NCI-H345 treated with DMSO at 0.1 percent for 48 hours (cell line): Measurements from ENCODE around the gene PSMB3.
"Not testable (repeated sequence)": the region's sequence is repeated elsewhere in the genome, so short reads cannot be mapped to it uniquely, and the experiment has no call there.

Experiments used
- DNase-seq: peaks from one replicate; lab custom pipeline; 2025; ENCODE audit not compliant: unreplicated experiment; lab: John Stamatoyannopoulos, UW

The PSMB3 gene

DNA sequence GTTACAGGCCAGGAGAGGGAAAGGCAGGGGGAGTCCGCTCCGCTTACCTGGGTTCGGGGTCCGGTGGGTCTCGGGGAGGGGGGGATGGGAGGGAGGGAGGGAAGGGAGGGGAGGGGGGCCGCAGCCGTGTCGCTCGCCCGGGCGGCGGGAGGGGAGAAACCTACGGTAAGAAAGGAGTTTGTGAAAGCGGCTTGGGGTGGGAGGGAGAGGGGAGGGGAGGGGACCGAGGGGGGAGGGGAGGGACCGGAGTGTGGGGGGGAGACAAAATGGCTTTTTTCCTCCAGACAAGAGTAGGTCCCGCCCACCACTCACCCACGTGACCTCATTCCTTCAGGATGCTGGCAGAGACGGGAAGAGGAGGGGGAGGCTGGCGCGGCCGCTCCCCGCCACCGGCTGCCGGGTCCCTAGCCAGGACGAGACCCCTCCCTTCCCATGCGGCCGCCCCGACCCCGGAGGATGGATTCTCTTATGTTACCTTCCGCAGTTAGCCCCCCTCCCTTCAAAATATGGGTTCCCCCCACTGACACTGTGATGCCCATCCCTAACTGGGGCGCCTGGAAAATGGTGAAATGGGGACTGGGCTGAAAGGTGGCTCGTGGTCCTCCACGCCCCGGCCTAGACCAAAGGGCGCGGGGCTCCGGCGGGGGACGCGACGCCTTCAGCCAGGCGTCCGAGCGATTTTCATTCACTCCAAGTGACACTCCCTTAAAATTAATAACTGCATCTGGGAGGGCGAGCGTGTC, 4.2 kb upstream of the PSMB3 start, which contains the start of gene PCGF2:
Gene PCGF2, minus strand, starts transcription at position 188 of the 743 bp plus-strand sequence. CDS start 7,934 bp downstream, outside the sequence.
- DNase-seq: peak; percentile 87

- DNase-seq: no peak
Observed at GRCh38 chr17:38748892-38749222, 3.7 kb upstream of the PSMB3 start.

DNA sequence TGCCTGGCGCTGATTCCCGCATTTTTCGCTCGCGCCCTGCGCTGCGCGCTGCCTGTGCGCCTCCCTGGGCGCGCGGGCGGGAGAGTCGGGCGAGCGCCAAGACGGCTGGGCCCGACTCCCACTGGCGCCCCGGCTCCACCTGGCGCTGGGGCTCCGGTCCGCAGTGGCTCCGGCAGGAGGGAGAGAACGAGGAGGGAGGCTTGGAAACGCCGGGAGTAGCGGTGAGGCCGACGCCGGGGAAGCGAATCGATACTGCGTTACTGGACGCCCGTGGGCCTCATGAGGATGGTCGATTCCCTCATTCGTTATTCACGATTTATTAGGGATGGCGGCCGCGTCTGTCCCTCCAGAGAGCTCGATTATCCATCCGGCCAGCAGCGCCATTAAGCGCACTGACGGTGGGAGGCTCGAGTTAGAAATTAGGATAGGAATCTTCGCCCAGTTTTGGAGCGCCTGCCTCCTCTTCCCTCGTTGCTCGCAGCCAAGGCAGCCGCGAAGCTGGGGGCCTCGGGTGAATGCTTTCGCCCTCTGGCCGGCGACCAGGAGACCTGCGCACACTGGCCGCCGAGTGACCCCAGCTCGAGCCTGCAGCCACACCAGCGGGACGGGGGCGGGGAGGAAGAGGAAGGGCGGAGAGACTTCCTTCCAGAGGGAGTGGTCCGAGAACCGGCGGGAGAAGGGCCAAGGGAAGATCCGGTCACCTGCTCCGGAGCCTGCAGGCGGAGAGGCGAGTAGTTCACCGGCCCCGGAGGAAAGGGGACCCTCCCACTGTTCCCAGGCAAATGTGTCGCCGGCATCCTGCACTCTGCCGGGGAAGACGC, 3.1 kb upstream of the PSMB3 start:
- DNase-seq: peak; percentile 54

GRCh38 chr17:38750044-38750311, 2.6 kb upstream of the PSMB3 start:
- no peak for DNase-seq

DNA sequence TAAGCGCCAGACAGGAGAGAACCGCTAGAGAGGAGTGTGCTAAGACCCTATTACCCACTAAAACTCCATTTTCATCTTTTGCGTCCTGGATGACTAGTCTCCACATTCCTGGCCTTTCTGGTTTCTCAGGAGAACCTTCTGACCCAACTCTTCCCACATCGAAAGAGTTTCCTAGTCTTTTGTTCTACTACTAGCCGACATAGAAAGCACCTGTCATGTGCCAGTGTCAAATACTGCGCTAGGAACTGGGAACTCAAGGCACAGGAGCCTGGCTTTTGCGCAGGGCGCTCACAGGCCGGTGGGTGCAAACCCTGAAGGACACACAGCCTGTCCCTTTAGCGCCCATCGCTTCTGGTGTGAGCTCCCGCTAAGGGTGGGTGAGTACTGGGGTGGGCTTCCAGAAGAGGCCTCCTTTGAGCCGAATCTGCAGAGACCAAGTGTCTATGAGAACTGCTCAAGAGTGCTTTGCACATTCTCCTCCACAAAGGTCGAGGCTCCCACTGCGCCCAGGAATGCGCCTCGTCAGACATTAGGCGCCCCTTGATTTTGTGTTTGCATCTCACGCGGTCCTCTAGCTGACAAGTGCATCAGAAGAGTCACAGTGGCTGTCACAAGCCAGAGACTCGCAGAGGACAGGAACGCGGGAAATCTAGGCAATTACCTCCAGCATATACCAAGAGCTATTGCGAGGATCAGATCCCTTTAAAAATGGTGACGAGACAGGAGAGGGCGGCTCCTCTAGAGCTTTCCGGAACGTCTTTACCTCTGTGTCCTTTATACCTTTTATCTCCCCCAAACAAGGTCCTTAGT, 2.0 kb upstream of the PSMB3 start:
- DNase-seq: peak; percentile 67

- DNase-seq: peak; percentile 64
Observed at GRCh38 chr17:38751144-38751807, 1.3 kb upstream of the PSMB3 start.

DNA sequence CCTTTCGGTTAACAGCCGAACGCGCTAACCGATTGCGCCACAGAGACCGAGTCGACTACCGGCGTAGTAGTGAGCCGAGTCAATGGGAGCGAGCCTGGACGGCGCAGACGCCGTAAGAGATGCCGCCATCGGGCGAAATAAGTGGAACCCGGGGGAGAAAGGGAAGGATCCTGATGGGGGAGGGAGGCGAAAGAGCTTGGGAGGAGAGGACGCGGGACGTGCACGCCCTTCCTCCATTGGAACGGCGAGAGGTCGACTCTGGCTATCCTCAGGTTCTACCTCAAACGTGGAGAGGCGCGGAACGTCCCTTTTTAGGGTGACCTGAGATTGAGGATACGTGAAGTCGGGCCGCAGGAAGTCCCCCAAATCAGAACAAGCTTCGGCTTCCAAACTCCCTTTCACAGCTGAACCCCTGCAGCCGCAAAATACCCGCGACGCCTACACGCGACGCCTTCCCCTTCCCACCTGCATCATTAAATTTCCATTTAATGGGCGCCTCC, 683 bp upstream of the PSMB3 start:
- peak; percentile 64 for DNase-seq

- no peak for DNase-seq
Observed at GRCh38 chr17:38753071-38753506, 548 bp downstream of the PSMB3 start.

DNA sequence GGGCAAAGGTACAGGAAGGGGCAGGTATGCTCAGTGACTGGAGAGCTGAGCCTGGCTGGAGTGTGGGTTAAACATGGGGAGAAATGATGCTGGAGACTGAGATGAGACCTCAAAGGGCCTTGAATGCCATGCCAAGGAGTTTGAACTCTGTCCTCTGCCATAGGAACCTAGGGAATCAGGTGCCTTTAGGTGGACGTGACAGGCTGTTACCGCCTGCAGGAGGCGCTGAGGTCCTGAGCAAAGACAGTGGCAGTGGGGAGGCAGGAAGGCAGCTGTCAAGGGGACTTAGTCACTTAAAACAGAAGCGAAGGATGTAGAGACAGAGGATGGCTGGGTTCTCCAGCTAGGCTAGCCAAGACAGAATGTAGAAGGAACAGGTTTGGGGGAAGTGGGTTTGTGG, 9.1 kb downstream of the PSMB3 start:
- no peak for DNase-seq

GRCh38 chr17:38762231-38762630, 9.7 kb downstream of the PSMB3 start:
- no peak for DNase-seq

DNA sequence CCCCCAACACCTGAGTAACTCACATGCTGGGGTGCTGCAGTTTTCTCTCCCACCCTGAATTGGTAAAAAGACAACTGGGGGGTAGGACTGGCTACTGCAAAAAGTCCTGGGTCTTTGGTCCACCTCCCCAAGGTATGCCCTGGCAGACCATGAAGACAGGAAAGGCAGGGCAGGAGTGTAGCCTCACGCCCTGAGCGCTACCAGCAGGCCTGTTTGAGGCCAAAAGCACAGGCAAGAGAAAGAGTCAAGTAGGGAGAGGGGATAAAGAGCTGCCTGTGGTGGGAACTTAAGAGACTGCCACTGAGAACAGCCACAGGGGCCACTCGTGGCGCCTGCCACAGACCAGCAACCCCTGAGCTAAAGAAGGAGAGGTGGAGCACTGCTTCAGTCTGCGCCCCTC, 13.8 kb downstream of the PSMB3 start:
- DNase-seq: no peak

- DNase-seq: no peak
Observed at GRCh38 chr17:38768417-38768816, 15.9 kb downstream of the PSMB3 start.

GRCh38 chr17:38773258-38773657, 20.7 kb downstream of the PSMB3 start:
- no peak for DNase-seq

DNA sequence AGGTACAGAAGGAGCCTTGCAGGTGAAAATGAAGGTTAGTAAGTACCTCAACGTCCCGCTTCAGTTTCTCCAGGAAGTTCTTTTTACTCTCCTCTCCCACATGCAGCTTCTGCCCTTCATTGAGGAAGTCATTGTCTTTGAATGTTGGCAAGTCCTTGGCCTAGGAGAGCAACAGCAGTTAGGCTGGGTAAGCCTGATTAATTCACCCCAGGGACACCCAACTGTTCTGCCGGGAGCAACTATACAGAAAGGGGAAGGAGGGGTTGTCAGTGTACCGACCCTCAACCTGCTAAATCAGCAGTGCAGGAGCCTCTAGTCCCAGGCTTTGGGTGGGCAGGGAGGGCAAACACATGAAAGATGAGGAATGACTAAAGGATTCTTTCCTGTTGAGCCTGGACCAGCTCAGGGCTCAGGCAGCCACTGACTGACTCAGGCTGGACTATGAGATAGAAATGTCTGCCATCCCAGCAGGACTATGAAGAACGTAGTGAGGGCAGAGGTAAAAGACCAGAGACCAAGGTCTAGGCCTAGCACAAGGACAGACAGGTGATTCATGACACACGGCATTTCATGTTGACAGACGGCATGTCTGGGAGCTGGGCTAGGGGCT, 25.2 kb downstream of the PSMB3 start:
- no peak for DNase-seq

DNA sequence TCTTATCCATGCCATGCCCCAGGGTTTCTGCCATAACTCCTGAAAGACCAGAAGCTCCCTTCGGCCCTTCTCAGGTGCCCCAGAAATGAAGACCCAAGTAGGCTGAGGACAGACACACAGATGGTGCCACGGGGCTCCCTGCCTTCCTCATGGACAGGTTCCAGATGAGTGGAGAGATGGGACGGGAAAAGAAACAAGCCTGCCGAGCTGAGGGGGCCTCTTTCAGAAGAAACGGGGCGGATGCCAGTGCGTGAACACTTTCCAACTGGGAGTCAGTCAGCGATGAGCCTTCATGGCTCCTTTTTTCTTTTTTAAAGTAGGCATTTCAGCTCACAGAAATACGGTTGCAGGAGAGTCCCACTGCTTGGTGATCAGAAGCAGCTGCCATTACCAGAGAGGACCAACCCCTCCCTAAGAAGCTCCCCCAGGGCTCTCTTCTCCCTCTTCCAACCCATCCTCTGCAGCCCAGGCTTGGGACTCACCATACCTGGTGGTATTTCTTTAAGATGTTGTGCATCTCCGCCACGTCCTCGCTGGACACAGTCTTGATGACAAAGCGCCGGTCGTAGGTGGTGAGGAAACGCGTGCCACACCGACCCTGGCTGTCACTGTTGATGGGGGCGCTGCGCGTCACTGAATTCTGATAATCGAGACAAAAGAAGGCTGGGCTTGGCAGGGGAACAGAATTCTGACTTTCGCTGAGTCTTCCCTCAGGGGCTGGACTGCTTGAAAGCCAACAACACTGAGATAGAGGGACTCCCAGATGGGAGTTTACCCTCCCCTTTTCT, 27.6 kb downstream of the PSMB3 start:
- DNase-seq: no peak

DNA sequence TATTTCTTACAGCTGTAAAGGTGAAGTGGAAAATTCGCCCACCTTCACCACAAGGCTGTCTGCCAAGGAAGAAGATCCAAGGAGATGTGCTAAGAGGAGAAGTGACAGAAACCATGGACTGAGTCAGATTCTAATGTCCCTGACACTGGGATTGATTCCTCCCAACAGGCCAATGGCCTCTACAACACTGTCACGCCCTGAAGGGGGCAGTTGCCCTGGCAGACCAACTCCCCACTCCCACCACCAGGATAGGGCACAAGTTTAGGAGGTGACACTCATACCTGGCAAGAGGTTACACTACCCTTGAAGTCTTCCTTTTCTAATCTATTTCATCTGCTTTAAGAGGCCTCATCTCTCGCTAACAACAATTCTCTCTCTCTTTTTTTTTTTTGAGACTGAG, 30.7 kb downstream of the PSMB3 start:
- no peak for DNase-seq

- DNase-seq: no peak
Observed at GRCh38 chr17:38786372-38786771, 33.8 kb downstream of the PSMB3 start.

DNA sequence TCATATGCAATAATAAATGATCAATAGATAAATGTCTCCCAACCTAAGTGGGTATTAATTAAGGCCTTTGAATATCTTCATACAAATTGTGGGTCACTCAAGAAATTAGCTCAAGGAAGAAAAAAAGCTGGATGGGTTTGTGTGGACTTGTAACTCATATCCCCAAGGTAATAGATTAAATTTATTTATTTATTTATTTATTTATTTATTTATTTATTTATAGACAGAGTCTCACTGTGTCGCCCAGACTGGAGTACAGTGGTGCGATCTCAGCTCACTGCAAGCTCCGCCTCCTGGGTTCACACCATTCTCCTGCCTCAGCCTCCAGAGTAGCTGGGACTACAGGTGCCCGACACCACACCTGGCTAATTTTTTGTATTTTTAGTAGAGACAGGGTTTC, 35.5 kb downstream of the PSMB3 start:
- not testable (repeated sequence) for DNase-seq

DNA sequence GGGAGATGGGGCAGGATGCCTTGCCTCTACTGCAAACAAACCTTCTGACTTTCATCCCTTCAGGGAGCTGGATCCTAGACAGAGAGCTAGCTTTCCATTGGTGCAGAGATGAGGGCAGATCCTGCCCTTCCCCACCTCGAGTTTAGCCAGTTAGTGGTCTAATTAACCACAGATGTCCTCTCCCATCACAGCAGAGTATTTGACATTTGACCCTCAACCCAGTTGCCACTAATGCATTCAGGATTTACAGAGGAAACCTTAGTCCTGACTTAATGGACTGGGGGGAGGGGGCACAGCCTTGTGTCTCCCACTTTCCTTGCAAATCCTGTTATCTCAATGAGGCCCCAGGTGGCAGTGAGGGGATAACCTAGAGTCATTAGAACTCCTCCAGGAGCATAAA, 36.6 kb downstream of the PSMB3 start:
- DNase-seq: no peak
